ENCODE measurements around the gene GABRD. TPM values are rescaled to one million over a fixed set of nuclear protein-coding genes. Genes with fewer than 3 reads are reported as not detected.

The GABRD gene
- total RNA-seq, 1 experiment from 2014 or later: not detected

GRCh38 chr1:1982379-1983232, 36.5 kb upstream of the GABRD start:
- no peak overlapping the region for H3K27ac ChIP-seq
- peaks cover 8% of the 10 kb centered on the region for H3K27me3 ChIP-seq (ENCODE audit: insufficient read depth, low read depth)
- no peak overlapping the region for H3K4me2 ChIP-seq
- intact Hi-C loops (cut with micrococcal nuclease; ENCODE audit: unreplicated experiment): no loop called here
- H3K9me3 ChIP-seq (ENCODE audit: insufficient read depth, low read depth): no peaks in the 10 kb centered on the region
- no peaks in the 10 kb centered on the region for H3K4me1 ChIP-seq (replicated peaks; ENCODE audit: insufficient read depth)
- DNase-seq: no peak
- no peaks in the 10 kb centered on the region for H3K9me2 ChIP-seq (ENCODE audit: insufficient read depth)
- no peaks in the 10 kb centered on the region for H3K79me2 ChIP-seq (ENCODE audit: low read depth)
- H3K36me3 ChIP-seq (ENCODE audit: low read depth): no peaks in the 10 kb centered on the region
- ChIA-PET POLR2A (ENCODE audit: unreplicated experiment) (no interaction called here), CTCF (no interaction called here)
- no TSS peak for BruUV-seq (replicated peaks)
- no peaks in the 10 kb centered on the region for H3F3A ChIP-seq (ENCODE audit: insufficient read depth, low read depth)
- H4K20me1 ChIP-seq (ENCODE audit: insufficient read depth): no peaks in the 10 kb centered on the region
- TF ChIP-seq EZH2 (IDR thresholded peaks at IDR 0.05; ENCODE audit: low read depth): no peak
- TF ChIP-seq CTCF (conservative IDR thresholded peaks at IDR 0.05): no peak
- H3K4me3 ChIP-seq: no peak overlapping the region
- H2AFZ ChIP-seq: no peak overlapping the region

GRCh38 chr1:1984560-1985070, 34.5 kb upstream of the GABRD start:
- CTCF ChIA-PET: no interaction called here
- BruUV-seq (replicated peaks): no TSS peak
- H3K4me3 ChIP-seq: no peak overlapping the region

GRCh38 chr1:1985375-1986050, 33.6 kb upstream of the GABRD start:
- BruUV-seq (replicated peaks): no TSS peak
- H3K4me2 ChIP-seq: no peak overlapping the region
- H3K9me3 ChIP-seq (ENCODE audit: insufficient read depth, low read depth): no peaks in the 10 kb centered on the region
- H3K27ac ChIP-seq: no peak overlapping the region
- H3K9me2 ChIP-seq (ENCODE audit: insufficient read depth): no peaks in the 10 kb centered on the region
- no peak for DNase-seq
- POLR2A ChIA-PET (ENCODE audit: unreplicated experiment): no interaction called here
- H3K79me2 ChIP-seq (ENCODE audit: low read depth): no peaks in the 10 kb centered on the region
- no peaks in the 10 kb centered on the region for H3F3A ChIP-seq (ENCODE audit: insufficient read depth, low read depth)
- no peaks in the 10 kb centered on the region for H3K4me1 ChIP-seq (replicated peaks; ENCODE audit: insufficient read depth)
- H3K27me3 ChIP-seq (ENCODE audit: insufficient read depth, low read depth): peaks cover 29% of the 10 kb centered on the region
- no peak overlapping the region for H3K4me3 ChIP-seq
- CTCF ChIA-PET: no interaction called here
- no peak for TF ChIP-seq EZH2 (IDR thresholded peaks at IDR 0.05; ENCODE audit: low read depth)
- TF ChIP-seq CTCF (conservative IDR thresholded peaks at IDR 0.05): no peak
- H3K36me3 ChIP-seq (ENCODE audit: low read depth): no peaks in the 10 kb centered on the region
- H4K20me1 ChIP-seq (ENCODE audit: insufficient read depth): no peaks in the 10 kb centered on the region
- no peak overlapping the region for H2AFZ ChIP-seq
- intact Hi-C loops (cut with micrococcal nuclease; ENCODE audit: unreplicated experiment): no loop called here

More at GRCh38 chr1:1984560-1985070, 34.5 kb upstream of the GABRD start:
- no peak overlapping the region for H3K4me2 ChIP-seq
- no peaks in the 10 kb centered on the region for H3K4me1 ChIP-seq (replicated peaks; ENCODE audit: insufficient read depth)
- H4K20me1 ChIP-seq (ENCODE audit: insufficient read depth): no peaks in the 10 kb centered on the region
- no peaks in the 10 kb centered on the region for H3K36me3 ChIP-seq (ENCODE audit: low read depth)
- TF ChIP-seq EZH2 (IDR thresholded peaks at IDR 0.05; ENCODE audit: low read depth) (no peak), CTCF (conservative IDR thresholded peaks at IDR 0.05) (no peak)
- H3K79me2 ChIP-seq (ENCODE audit: low read depth): no peaks in the 10 kb centered on the region
- H3K9me3 ChIP-seq (ENCODE audit: insufficient read depth, low read depth): no peaks in the 10 kb centered on the region
- H3F3A ChIP-seq (ENCODE audit: insufficient read depth, low read depth): no peaks in the 10 kb centered on the region
- no peak overlapping the region for H3K27ac ChIP-seq
- no peak for DNase-seq
- no peaks in the 10 kb centered on the region for H3K9me2 ChIP-seq (ENCODE audit: insufficient read depth)
- no peak overlapping the region for H2AFZ ChIP-seq
- peaks cover 22% of the 10 kb centered on the region for H3K27me3 ChIP-seq (ENCODE audit: insufficient read depth, low read depth)
- POLR2A ChIA-PET (ENCODE audit: unreplicated experiment): no interaction called here
- intact Hi-C loops (cut with micrococcal nuclease; ENCODE audit: unreplicated experiment): no loop called here

Measured in PC-9 (cell line).